ENCODE measurements around the gene DEF6. TPM values are rescaled to one million over a fixed set of nuclear protein-coding genes. Genes with fewer than 3 reads are reported as not detected.

DEF6 gene
- total and polyA plus RNA-seq, 2 of the 8 experiments (the other 6 are each of a cell fraction or from before 2014, with no cell fraction given) = 3.3 to 4.1 TPM

DNA sequence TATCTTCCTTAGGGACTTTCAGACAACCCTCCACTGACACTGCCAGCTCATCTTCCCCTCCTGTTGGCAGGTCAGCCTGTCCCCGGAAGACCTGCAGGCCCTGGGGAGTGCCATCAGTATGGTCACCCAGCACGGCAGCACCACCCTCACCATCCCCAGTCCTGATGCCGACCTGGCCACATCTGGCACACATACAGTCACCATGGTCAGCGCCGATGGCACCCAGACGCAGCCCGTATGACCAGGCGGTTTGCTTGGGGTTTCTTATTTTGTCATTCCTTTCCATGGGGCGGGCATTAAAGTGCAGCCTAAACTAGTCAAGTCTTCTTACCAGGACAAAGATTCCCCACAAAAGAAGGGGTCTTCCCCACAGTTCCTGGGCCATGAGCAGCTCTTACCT is 3.9 kb upstream of the DEF6 start (continued):
- TF ChIP-seq, protein P1, sequence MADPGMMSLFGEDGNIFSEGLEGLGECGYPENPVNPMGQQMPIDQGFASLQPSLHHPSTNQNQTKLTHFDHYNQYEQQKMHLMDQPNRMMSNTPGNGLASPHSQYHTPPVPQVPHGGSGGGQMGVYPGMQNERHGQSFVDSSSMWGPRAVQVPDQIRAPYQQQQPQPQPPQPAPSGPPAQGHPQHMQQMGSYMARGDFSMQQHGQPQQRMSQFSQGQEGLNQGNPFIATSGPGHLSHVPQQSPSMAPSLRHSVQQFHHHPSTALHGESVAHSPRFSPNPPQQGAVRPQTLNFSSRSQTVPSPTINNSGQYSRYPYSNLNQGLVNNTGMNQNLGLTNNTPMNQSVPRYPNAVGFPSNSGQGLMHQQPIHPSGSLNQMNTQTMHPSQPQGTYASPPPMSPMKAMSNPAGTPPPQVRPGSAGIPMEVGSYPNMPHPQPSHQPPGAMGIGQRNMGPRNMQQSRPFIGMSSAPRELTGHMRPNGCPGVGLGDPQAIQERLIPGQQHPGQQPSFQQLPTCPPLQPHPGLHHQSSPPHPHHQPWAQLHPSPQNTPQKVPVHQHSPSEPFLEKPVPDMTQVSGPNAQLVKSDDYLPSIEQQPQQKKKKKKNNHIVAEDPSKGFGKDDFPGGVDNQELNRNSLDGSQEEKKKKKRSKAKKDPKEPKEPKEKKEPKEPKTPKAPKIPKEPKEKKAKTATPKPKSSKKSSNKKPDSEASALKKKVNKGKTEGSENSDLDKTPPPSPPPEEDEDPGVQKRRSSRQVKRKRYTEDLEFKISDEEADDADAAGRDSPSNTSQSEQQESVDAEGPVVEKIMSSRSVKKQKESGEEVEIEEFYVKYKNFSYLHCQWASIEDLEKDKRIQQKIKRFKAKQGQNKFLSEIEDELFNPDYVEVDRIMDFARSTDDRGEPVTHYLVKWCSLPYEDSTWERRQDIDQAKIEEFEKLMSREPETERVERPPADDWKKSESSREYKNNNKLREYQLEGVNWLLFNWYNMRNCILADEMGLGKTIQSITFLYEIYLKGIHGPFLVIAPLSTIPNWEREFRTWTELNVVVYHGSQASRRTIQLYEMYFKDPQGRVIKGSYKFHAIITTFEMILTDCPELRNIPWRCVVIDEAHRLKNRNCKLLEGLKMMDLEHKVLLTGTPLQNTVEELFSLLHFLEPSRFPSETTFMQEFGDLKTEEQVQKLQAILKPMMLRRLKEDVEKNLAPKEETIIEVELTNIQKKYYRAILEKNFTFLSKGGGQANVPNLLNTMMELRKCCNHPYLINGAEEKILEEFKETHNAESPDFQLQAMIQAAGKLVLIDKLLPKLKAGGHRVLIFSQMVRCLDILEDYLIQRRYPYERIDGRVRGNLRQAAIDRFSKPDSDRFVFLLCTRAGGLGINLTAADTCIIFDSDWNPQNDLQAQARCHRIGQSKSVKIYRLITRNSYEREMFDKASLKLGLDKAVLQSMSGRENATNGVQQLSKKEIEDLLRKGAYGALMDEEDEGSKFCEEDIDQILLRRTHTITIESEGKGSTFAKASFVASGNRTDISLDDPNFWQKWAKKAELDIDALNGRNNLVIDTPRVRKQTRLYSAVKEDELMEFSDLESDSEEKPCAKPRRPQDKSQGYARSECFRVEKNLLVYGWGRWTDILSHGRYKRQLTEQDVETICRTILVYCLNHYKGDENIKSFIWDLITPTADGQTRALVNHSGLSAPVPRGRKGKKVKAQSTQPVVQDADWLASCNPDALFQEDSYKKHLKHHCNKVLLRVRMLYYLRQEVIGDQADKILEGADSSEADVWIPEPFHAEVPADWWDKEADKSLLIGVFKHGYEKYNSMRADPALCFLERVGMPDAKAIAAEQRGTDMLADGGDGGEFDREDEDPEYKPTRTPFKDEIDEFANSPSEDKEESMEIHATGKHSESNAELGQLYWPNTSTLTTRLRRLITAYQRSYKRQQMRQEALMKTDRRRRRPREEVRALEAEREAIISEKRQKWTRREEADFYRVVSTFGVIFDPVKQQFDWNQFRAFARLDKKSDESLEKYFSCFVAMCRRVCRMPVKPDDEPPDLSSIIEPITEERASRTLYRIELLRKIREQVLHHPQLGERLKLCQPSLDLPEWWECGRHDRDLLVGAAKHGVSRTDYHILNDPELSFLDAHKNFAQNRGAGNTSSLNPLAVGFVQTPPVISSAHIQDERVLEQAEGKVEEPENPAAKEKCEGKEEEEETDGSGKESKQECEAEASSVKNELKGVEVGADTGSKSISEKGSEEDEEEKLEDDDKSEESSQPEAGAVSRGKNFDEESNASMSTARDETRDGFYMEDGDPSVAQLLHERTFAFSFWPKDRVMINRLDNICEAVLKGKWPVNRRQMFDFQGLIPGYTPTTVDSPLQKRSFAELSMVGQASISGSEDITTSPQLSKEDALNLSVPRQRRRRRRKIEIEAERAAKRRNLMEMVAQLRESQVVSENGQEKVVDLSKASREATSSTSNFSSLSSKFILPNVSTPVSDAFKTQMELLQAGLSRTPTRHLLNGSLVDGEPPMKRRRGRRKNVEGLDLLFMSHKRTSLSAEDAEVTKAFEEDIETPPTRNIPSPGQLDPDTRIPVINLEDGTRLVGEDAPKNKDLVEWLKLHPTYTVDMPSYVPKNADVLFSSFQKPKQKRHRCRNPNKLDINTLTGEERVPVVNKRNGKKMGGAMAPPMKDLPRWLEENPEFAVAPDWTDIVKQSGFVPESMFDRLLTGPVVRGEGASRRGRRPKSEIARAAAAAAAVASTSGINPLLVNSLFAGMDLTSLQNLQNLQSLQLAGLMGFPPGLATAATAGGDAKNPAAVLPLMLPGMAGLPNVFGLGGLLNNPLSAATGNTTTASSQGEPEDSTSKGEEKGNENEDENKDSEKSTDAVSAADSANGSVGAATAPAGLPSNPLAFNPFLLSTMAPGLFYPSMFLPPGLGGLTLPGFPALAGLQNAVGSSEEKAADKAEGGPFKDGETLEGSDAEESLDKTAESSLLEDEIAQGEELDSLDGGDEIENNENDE (IDR thresholded peaks at IDR 0.05; ENCODE audit: insufficient replicate concordance, low read length) = no peak
- no peak for TF ChIP-seq CHD2 (IDR thresholded peaks at IDR 0.05; ENCODE audit: low read length)
- TF ChIP-seq BCL11A (IDR thresholded peaks at IDR 0.05; ENCODE audit: low read depth in 2 of 2, low read length in 2 of 2) = no peak
- TF ChIP-seq SUZ12 (IDR thresholded peaks at IDR 0.05; ENCODE audit: low read length) = no peak
- TF ChIP-seq ZNF274 (IDR thresholded peaks at IDR 0.05; ENCODE audit: borderline replicate concordance, extremely low read depth, low read length) = no peak
- TF ChIP-seq EZH2 (IDR thresholded peaks at IDR 0.05; ENCODE audit: low read depth, low read length, severe bottlenecking) = no peak
- TF ChIP-seq POLR2AphosphoS5 (IDR thresholded peaks at IDR 0.05; ENCODE audit: low read depth, low read length) = no peak
- TF ChIP-seq SRF (IDR thresholded peaks at IDR 0.05; ENCODE audit: low read depth, low read length) = no peak
- TF ChIP-seq, protein P2, sequence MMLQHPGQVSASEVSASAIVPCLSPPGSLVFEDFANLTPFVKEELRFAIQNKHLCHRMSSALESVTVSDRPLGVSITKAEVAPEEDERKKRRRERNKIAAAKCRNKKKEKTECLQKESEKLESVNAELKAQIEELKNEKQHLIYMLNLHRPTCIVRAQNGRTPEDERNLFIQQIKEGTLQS (IDR thresholded peaks at IDR 0.05; ENCODE audit: insufficient read depth, low read depth, low read length) = no peak
- TF ChIP-seq TAF7 (optimal IDR thresholded peaks at IDR 0.05; ENCODE audit: borderline replicate concordance, low read depth, low read length) = no peak
- TF ChIP-seq, protein P3, sequence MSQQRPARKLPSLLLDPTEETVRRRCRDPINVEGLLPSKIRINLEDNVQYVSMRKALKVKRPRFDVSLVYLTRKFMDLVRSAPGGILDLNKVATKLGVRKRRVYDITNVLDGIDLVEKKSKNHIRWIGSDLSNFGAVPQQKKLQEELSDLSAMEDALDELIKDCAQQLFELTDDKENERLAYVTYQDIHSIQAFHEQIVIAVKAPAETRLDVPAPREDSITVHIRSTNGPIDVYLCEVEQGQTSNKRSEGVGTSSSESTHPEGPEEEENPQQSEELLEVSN (IDR thresholded peaks at IDR 0.05) = no peak
